DMS153 (cell line): Measurements from ENCODE around the gene INPPL1.

Source experiments
- DNase-seq: peaks from one replicate; lab custom pipeline; 2025; lab: John Stamatoyannopoulos, UW

INPPL1 gene

GRCh38 chr11:72243173-72244059 lies 18.8 kb downstream of the INPPL1 start:
- no peak for DNase-seq

GRCh38 chr11:72244060-72244360 lies 19.4 kb downstream of the INPPL1 start, which contains the start of gene PHOX2A:
PHOX2A (minus strand) TSS chr11:72244176; CDS start chr11:72244004, 172 bp downstream.
- no peak for DNase-seq

- DNase-seq: no peak
These were observed 20.0 kb downstream of the INPPL1 start for GRCh38 chr11:72244361-72245262.

GRCh38 chr11:72245263-72245816 lies 20.8 kb downstream of the INPPL1 start:
- no peak for DNase-seq

DNA sequence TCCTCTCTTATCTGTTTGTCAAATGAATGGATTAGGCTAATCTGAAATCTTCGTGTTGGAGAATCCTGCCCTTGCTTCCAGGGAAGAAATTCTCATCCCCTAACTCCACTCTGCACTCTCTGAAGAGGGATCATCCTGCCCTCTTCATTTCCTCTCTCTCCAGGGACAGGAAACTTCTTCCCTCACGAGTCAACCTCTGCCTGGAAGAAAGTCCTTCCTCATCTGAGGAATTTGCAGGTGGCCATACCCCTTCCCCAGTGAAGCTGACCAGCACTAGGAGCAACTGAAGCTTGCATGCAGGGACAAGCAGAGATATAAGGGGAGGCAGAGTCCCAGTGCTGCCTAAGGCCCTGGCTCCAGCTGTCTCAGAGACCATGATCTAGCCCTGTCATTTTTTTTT lies 23.0 kb downstream of the INPPL1 start:
- DNase-seq: no peak

GRCh38 chr11:72249961-72250360 lies 25.4 kb downstream of the INPPL1 start:
- DNase-seq: no peak

DNA sequence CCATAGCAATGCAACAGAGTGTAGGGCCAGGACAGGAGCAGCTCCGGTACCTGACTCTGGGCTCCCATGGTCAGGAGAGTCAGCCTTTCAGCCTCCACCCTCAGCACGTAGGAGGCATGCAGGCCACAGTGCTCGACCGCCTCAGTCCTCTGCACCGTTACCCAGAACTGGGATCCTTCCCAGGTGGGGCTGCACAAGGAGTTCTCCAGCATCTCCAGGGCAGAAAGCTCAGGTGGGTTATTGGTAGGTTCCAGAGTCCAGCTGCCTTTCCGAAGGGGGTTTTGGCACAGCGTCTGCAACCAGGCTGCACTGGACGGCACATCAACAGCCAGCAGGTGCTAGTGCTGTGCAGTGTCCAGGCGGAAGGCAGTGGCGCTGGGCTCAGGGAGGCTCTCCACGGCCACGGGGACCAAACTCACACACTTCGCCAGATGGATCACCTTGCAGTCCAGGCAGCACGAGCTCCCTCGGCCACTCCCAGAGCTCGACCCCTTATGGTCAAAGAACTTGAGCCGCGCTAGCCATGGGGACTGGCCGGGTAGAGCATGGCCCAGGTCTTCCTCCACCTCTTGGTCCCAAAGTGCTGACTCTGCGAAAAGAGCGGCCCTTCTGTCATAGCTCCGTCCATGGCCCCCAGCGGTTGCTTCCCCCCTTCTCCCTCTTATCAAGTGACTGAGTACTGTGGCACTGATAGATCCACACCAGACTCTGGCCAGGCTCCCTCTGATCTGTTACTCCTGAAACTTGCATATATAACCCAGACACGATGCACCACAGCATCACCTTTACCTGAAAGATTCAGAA lies 26.3 kb downstream of the INPPL1 start:
- DNase-seq: no peak

GRCh38 chr11:72251614-72252013 lies 27.0 kb downstream of the INPPL1 start:
- no peak for DNase-seq

- no peak for DNase-seq
These were observed 28.8 kb downstream of the INPPL1 start for GRCh38 chr11:72253392-72253791.

- no peak for DNase-seq
These were observed 29.9 kb downstream of the INPPL1 start for GRCh38 chr11:72254299-72254993.

DNA sequence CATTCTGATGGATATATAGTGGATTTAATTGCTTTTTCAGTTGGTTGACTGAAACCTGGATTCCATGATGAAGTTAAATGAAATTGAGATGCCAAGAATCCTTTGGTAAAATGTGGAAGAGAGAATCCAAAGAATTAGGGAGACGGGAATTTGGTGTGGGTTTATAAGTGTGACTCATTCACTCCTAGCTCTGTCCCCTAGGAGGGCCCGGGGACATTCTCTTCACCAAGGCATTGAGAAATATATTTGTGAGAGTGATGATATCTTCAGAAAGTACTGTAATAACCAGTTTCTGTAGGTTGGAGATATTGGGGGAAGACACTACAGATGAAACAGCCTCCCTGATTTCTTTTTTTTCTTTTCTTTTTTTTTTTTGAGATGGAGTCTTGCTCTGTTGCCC lies 33.0 kb downstream of the INPPL1 start:
- DNase-seq: no peak

DNA sequence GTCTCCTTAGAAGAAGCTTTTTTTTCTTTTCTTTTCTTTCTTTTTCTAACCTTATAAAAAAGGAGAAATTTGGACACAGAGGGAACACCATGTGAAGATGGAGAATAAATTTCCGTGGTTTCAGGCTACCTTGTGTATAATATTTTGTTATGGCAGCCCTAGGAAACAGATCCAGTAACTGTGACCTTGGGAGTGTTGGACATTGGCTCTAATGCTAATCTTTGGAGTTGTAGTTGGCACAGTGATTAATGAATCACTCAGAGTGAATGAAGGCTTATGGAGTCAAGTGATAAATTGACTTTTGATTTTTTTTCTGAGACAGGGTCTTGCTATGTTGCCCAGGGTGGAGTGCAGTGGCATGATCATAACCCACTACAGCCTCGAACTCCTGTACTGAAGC lies 34.9 kb downstream of the INPPL1 start:
- DNase-seq: no peak

- DNase-seq: no peak
These were observed 36.0 kb downstream of the INPPL1 start for GRCh38 chr11:72260574-72260973.

GRCh38 chr11:72263361-72263760 lies 38.8 kb downstream of the INPPL1 start:
- no peak for DNase-seq

DNA sequence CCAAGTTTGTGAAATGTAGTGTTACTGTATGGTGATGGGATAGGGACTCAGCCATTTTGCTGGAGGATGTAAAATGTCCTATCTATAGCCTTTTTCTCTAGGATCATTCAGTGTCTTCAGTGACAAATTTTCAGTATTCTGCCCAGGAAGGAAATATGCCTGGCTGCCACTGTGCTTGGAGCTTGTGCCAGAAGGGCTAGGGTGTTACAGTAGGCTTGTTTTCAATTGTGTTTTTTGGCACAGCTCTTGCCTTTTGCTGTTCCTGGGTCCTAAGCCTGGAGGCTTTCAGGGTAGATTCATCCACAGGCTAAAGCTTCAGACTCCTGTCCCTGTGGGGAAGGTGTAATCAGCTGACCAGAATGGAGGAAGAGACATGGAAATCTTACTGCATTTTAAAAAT lies 41.4 kb downstream of the INPPL1 start:
- no peak for DNase-seq

- DNase-seq: peak; percentile 31
These were observed 42.4 kb downstream of the INPPL1 start for GRCh38 chr11:72266960-72267359.

DNA sequence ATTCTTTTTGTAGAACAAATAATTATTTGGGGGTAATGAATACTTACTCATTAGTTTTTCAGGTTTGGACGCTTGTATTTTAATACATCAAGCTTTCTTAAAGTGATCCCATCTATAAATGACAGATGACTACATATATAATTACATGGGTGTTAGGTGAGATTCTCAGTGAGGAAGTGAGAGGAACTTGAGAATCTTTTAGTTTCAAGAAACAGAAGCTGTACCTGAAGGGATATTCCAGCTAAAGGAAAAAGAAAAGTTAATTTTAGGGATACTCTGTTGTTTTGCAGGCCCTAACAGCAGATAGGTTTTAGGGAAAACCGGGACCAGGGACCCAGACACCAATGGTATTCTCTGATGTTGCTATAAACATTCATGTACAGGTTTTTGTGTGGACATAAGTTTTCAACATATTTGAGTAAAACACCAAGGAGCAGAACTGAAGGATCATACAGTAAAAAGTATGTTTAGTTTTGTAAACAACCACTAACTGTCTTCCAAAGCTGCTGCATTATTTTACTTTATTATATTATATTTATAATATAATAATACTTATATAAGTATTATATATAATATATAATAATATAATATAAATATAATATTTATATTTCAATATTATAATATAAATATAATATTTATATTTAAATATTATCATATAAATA lies 43.5 kb downstream of the INPPL1 start:
- DNase-seq: no peak

DNA sequence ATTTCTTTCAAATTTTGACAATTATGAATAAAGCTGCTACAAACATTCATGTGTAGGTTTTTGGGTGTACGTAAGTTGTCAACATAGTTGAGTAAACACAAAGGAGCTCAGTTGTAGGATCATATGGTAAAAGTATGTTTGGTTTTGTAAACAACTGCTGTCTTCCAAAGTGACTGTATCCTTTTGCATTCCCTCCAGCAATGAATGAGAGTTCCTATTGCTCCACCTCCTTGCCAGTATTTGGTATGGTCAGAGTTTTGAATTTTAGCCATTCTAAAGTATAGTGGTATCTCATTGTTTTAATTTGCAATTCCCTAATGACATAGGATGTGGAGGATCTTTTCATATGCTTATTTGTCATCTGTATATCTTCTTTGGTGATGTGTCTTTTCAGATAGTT lies 47.4 kb downstream of the INPPL1 start:
- no peak for DNase-seq

DNA sequence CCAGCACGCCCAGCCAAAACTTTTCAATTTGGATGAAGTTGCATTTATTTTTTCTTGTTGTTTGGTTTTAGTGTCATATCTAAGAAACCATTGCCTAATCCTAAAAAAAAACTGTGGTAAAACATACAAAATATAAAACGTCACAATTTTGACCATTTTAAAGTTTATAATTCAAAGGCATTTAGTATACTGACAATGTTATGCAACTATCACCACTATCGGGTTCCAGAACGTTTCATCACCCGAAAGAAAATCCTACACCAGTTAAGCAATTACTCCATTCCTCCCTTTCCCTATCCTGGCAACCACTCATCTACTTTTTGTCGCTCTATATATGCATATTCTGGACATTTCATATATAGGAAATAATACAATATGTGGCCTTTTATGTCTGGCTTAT lies 49.9 kb downstream of the INPPL1 start:
- DNase-seq: no peak

DNA sequence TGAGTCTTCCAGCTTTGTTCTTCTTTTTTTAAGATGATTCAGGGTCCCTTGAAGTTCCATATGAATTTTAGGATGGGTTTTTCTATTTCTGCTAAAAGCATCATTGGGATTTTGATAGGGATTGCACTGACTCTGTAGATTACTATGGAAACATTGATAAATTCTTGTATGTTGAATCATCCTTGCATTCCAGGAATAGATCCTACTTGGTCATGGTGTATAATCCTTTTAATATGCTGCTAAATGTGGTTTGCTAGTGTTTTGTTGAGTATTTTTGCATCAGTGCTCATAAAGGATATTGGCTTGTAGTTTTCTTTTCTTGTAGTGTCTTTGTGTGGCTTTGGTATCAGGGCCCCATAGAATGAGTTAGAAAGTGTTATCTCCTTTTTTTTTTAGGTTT lies 54.3 kb downstream of the INPPL1 start:
- no peak for DNase-seq

GRCh38 chr11:72280037-72280436 lies 55.5 kb downstream of the INPPL1 start:
- DNase-seq: no peak
